ENCODE measurements around the gene PRKCA.

DNA sequence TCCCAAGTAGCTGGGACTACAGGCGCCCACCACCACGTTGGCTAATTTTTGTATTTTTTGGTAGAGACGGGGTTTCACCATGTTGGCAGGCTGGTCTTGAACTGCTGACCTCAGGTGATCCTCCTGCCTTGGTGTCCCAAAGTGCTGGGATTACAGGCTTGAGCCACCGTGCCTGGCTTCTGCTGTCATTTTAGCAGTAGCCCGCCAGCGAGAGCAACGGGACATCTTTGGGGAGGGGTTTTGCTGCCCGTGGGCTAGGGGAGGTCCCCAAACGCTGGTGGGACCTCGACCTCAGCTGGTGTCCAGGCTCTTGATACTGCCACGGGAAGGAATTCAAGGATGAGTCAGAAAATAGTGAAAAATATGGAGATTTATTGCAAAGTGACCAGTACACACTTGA lies 424.4 kb downstream of the PRKCA start:
- no peak for TF ChIP-seq RAD21 (IDR thresholded peaks at IDR 0.05; ENCODE audit: low read depth)
- TF ChIP-seq, protein P1, sequence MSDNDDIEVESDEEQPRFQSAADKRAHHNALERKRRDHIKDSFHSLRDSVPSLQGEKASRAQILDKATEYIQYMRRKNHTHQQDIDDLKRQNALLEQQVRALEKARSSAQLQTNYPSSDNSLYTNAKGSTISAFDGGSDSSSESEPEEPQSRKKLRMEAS (IDR thresholded peaks at IDR 0.05): no peak
- TF ChIP-seq NFIC (IDR thresholded peaks at IDR 0.05): no peak
- TF ChIP-seq TAF1 (IDR thresholded peaks at IDR 0.05; ENCODE audit: low read depth): no peak
- TF ChIP-seq CREB1 (IDR thresholded peaks at IDR 0.05; ENCODE audit: low read depth): no peak
- no peak for TF ChIP-seq CEBPB (IDR thresholded peaks at IDR 0.05)
- TF ChIP-seq, protein P2, sequence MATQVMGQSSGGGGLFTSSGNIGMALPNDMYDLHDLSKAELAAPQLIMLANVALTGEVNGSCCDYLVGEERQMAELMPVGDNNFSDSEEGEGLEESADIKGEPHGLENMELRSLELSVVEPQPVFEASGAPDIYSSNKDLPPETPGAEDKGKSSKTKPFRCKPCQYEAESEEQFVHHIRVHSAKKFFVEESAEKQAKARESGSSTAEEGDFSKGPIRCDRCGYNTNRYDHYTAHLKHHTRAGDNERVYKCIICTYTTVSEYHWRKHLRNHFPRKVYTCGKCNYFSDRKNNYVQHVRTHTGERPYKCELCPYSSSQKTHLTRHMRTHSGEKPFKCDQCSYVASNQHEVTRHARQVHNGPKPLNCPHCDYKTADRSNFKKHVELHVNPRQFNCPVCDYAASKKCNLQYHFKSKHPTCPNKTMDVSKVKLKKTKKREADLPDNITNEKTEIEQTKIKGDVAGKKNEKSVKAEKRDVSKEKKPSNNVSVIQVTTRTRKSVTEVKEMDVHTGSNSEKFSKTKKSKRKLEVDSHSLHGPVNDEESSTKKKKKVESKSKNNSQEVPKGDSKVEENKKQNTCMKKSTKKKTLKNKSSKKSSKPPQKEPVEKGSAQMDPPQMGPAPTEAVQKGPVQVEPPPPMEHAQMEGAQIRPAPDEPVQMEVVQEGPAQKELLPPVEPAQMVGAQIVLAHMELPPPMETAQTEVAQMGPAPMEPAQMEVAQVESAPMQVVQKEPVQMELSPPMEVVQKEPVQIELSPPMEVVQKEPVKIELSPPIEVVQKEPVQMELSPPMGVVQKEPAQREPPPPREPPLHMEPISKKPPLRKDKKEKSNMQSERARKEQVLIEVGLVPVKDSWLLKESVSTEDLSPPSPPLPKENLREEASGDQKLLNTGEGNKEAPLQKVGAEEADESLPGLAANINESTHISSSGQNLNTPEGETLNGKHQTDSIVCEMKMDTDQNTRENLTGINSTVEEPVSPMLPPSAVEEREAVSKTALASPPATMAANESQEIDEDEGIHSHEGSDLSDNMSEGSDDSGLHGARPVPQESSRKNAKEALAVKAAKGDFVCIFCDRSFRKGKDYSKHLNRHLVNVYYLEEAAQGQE (IDR thresholded peaks at IDR 0.05; ENCODE audit: low read depth): no peak
- no peak for TF ChIP-seq TCF12 (IDR thresholded peaks at IDR 0.05; ENCODE audit: low read depth)
- TF ChIP-seq EP300 (IDR thresholded peaks at IDR 0.05; ENCODE audit: borderline replicate concordance): no peak
- TF ChIP-seq YY1 (IDR thresholded peaks at IDR 0.05; ENCODE audit: low read depth): no peak
- TF ChIP-seq EGR1 (IDR thresholded peaks at IDR 0.05): no peak
- no peak for TF ChIP-seq ZBTB7A (IDR thresholded peaks at IDR 0.05; ENCODE audit: low read depth)
- no peak for TF ChIP-seq FOXM1 (IDR thresholded peaks at IDR 0.05; ENCODE audit: borderline replicate concordance, low read depth)
